HCT116 (cell line): ENCODE measurements around the gene MIEN1.

Experiments
- ELF1 ChIP-seq: IDR thresholded peaks from 2 replicates; pipeline ENCODE4 v1.6.1; 2012; ENCODE audit warnings: low read depth, borderline replicate concordance
- EZH2 ChIP-seq: fragments of 200-600 bp; sonication (generic); IDR thresholded peaks from 2 replicates; pipeline ENCODE4 v1.6.1; 2017; ENCODE audit warnings: antibody characterized with exemption, mixed run types
- JUND ChIP-seq: IDR thresholded peaks from 2 replicates; pipeline ENCODE4 v1.6.1; 2012
- POLR2A ChIP-seq: IDR thresholded peaks from 2 replicates; pipeline ENCODE4 v1.7.0; 2011; ENCODE audit warnings: borderline replicate concordance; ENCODE audit not compliant: insufficient read depth, insufficient read length; ENCODE audit errors: extremely low read depth
- POLR2AphosphoS5 ChIP-seq: IDR thresholded peaks from 2 replicates; pipeline ENCODE4 v1.6.1; 2011; ENCODE audit warnings: mild to moderate bottlenecking, low read depth, low read length, moderate library complexity
- RAD21 ChIP-seq: IDR thresholded peaks from 2 replicates; pipeline ENCODE4 v1.6.1; 2012; ENCODE audit warnings: low read depth, mild to moderate bottlenecking
- SIN3A ChIP-seq: IDR thresholded peaks from 2 replicates; pipeline ENCODE4 v1.6.1; 2012; ENCODE audit warnings: low read depth
- TCF7L2 ChIP-seq: IDR thresholded peaks from 2 replicates; pipeline ENCODE4 v1.7.0; 2011; ENCODE audit warnings: borderline replicate concordance, inconsistent platforms; ENCODE audit not compliant: insufficient read depth, insufficient read length; ENCODE audit errors: extremely low read depth
- YY1 ChIP-seq: IDR thresholded peaks from 2 replicates; pipeline ENCODE4 v1.6.1; 2011; ENCODE audit warnings: low read length, low read depth, moderate library complexity, mild to moderate bottlenecking; ENCODE audit not compliant: insufficient replicate concordance; ENCODE audit errors: extremely low read depth
- ZFX ChIP-seq: fragments of 450-650 bp; IDR thresholded peaks from 2 replicates; pipeline ENCODE4 v1.6.1; 2017
- ZNF274 ChIP-seq: fragments of 200-500 bp; sonication (Bioruptor generic); IDR thresholded peaks from 2 replicates; pipeline ENCODE4 v1.6.1; 2014; ENCODE audit warnings: mild to moderate bottlenecking, low read depth, low read length, inconsistent platforms
- TF ChIP-seq, protein P1 (sequence below), 3 experiments: fragments of 200-600 bp in 1 of 3; sonication (generic) in 1 of 3; IDR thresholded peaks in 2 of 3; conservative IDR thresholded peaks in 1 of 3; 2 replicates each; pipeline ENCODE4 v1.5.1; 2012 to 2017; ENCODE audit warnings: low read depth in 2 of 3, low read length in 2 of 3, antibody characterized with exemption in 1 of 3, borderline replicate concordance in 1 of 3, control low read depth in 1 of 3, mild to moderate bottlenecking in 1 of 3, mixed read lengths in 1 of 3, mixed run types in 1 of 3, moderate library complexity in 1 of 3; ENCODE audit not compliant: insufficient read depth in 1 of 3
- TF ChIP-seq, protein P2 (sequence below): IDR thresholded peaks from 2 replicates; pipeline ENCODE4 v1.6.1; 2011; ENCODE audit warnings: mild to moderate bottlenecking, low read length, moderate library complexity; ENCODE audit not compliant: insufficient replicate concordance; ENCODE audit errors: extremely low read depth
- TF ChIP-seq, protein P3 (sequence below): IDR thresholded peaks from 2 replicates; pipeline ENCODE4 v1.6.1; 2012; ENCODE audit warnings: low read depth

DNA sequence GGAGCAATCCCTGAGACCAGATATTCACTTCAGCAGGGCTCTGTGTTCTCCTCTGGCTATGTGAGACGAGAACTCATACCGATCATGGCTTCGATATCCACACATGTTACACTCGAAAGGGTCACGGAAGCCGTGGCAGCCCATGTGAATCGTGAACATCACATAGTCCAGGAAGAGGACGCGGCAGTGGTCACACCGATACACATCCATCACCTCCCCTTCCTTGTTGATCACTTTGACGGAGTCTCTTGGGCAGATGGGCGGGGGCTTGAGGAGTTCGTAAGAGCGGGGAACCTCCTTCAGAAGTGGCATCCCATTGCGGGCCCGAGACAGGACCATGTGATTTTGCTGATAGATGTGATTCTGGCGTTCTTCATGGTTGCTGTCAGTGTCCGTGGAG, 35.4 kb upstream of the MIEN1 start:
- TF ChIP-seq, protein P1, sequence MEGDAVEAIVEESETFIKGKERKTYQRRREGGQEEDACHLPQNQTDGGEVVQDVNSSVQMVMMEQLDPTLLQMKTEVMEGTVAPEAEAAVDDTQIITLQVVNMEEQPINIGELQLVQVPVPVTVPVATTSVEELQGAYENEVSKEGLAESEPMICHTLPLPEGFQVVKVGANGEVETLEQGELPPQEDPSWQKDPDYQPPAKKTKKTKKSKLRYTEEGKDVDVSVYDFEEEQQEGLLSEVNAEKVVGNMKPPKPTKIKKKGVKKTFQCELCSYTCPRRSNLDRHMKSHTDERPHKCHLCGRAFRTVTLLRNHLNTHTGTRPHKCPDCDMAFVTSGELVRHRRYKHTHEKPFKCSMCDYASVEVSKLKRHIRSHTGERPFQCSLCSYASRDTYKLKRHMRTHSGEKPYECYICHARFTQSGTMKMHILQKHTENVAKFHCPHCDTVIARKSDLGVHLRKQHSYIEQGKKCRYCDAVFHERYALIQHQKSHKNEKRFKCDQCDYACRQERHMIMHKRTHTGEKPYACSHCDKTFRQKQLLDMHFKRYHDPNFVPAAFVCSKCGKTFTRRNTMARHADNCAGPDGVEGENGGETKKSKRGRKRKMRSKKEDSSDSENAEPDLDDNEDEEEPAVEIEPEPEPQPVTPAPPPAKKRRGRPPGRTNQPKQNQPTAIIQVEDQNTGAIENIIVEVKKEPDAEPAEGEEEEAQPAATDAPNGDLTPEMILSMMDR (IDR thresholded peaks at IDR 0.05 in 2 of 3, conservative IDR thresholded peaks at IDR 0.05 in 1 of 3; ENCODE audit: borderline replicate concordance in 1 of 3, insufficient read depth in 1 of 3, low read depth in 2 of 3, low read length in 2 of 3): no peak
- TF ChIP-seq ZNF274 (no peak), TCF7L2 (no peak), EZH2 (no peak), POLR2AphosphoS5 (no peak), POLR2A (no peak), ZFX (no peak), JUND (no peak), ELF1 (no peak), RAD21 (no peak), YY1 (no peak), SIN3A (no peak)
- TF ChIP-seq, protein P2, sequence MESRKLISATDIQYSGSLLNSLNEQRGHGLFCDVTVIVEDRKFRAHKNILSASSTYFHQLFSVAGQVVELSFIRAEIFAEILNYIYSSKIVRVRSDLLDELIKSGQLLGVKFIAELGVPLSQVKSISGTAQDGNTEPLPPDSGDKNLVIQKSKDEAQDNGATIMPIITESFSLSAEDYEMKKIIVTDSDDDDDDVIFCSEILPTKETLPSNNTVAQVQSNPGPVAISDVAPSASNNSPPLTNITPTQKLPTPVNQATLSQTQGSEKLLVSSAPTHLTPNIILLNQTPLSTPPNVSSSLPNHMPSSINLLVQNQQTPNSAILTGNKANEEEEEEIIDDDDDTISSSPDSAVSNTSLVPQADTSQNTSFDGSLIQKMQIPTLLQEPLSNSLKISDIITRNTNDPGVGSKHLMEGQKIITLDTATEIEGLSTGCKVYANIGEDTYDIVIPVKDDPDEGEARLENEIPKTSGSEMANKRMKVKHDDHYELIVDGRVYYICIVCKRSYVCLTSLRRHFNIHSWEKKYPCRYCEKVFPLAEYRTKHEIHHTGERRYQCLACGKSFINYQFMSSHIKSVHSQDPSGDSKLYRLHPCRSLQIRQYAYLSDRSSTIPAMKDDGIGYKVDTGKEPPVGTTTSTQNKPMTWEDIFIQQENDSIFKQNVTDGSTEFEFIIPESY: no peak
- TF ChIP-seq, protein P3, sequence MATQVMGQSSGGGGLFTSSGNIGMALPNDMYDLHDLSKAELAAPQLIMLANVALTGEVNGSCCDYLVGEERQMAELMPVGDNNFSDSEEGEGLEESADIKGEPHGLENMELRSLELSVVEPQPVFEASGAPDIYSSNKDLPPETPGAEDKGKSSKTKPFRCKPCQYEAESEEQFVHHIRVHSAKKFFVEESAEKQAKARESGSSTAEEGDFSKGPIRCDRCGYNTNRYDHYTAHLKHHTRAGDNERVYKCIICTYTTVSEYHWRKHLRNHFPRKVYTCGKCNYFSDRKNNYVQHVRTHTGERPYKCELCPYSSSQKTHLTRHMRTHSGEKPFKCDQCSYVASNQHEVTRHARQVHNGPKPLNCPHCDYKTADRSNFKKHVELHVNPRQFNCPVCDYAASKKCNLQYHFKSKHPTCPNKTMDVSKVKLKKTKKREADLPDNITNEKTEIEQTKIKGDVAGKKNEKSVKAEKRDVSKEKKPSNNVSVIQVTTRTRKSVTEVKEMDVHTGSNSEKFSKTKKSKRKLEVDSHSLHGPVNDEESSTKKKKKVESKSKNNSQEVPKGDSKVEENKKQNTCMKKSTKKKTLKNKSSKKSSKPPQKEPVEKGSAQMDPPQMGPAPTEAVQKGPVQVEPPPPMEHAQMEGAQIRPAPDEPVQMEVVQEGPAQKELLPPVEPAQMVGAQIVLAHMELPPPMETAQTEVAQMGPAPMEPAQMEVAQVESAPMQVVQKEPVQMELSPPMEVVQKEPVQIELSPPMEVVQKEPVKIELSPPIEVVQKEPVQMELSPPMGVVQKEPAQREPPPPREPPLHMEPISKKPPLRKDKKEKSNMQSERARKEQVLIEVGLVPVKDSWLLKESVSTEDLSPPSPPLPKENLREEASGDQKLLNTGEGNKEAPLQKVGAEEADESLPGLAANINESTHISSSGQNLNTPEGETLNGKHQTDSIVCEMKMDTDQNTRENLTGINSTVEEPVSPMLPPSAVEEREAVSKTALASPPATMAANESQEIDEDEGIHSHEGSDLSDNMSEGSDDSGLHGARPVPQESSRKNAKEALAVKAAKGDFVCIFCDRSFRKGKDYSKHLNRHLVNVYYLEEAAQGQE: no peak
